K562 (cell line): Measurements from ENCODE around the gene CHRM4.

Source experiments
- HNRNPL ChIP-seq: fragments of 200-400 bp; formaldehyde crosslinking; IDR thresholded peaks from 2 replicates; pipeline ENCODE4 v1.6.1; 2017; ENCODE audit warnings: low read depth, mild to moderate bottlenecking, low read length
- NFYB ChIP-seq: IDR thresholded peaks from 2 replicates; pipeline ENCODE4 v1.6.1; 2011; ENCODE audit warnings: mild to moderate bottlenecking, moderate library complexity; ENCODE audit not compliant: insufficient read length; ENCODE audit errors: extremely low read depth
- POLR2AphosphoS5 ChIP-seq: IDR thresholded peaks from 2 replicates; pipeline ENCODE4 v1.6.1; 2011; ENCODE audit warnings: mild to moderate bottlenecking, low read depth, low read length, moderate library complexity; ENCODE audit not compliant: control insufficient read depth, insufficient read depth
- RBFOX2 ChIP-seq: fragments of 200-400 bp; formaldehyde crosslinking; IDR thresholded peaks from 2 replicates; pipeline ENCODE4 v1.6.1; 2017; ENCODE audit warnings: low read depth, mild to moderate bottlenecking, low read length, moderate library complexity
- SMAD1 ChIP-seq: fragments of 150-350 bp; IDR thresholded peaks from 2 replicates; pipeline ENCODE4 v1.6.1; 2014; ENCODE audit warnings: low read length, low read depth; ENCODE audit not compliant: partially characterized antibody
- ZFX ChIP-seq: sonication (generic); formaldehyde crosslinking; IDR thresholded peaks from 2 replicates; pipeline ENCODE4 v1.8.0; 2022; ENCODE audit warnings: mild to moderate bottlenecking, missing genetic modification reagents, moderate library complexity
- ZHX1 ChIP-seq: fragments of 150-350 bp; conservative IDR thresholded peaks from 2 replicates; pipeline ENCODE4 v1.6.1; 2014; ENCODE audit warnings: low read length

- TF ChIP-seq NFYB (no peak), POLR2AphosphoS5 (no peak), RBFOX2 (no peak), ZFX (CRISPR knock-in tag) (no peak), SMAD1 (no peak), ZHX1 (no peak), HNRNPL (no peak)
Observed at GRCh38 chr11:46408407-46408986, 16.9 kb upstream of the CHRM4 start.
